Measurements from ENCODE around the gene HSPA1A. TPM values are rescaled to one million over a fixed set of nuclear protein-coding genes. Genes with fewer than 3 reads are reported as not detected.
"Not testable (repeated sequence)": the region's sequence is repeated elsewhere in the genome, so short reads cannot be mapped to it uniquely, and the experiment has no call there.

The HSPA1A gene
- total and polyA plus RNA-seq, 7 experiments from 2014 or later: 6.7 to 125 (median 30.3) TPM

- intact Hi-C loops (cut with micrococcal nuclease): no loop called here
- Histone ChIP-seq H3K4me3 (ENCODE audit: low read length) (no peak overlapping the region), H3K36me3 (ENCODE audit: control insufficient read depth in 2 of 3, insufficient read depth in 3 of 3, low read length in 3 of 3) (peaks cover 3 to 55% (median 5%) of the 10 kb centered on the region in 3 experiments), H3K4me1 (ENCODE audit: control insufficient read depth in 2 of 2, insufficient read depth in 2 of 2, low read length in 2 of 2) (no peaks in the 10 kb centered on the region), H3K27ac (ENCODE audit: low read depth, low read length) (no peak overlapping the region), H3K27me3 (ENCODE audit: control insufficient read depth in 2 of 2, insufficient read depth in 2 of 2, low read length in 2 of 2) (no peaks in the 10 kb centered on the region), H3K9me3 (ENCODE audit: control insufficient read depth in 2 of 3, low read length in 3 of 3) (no peaks in the 10 kb centered on the region)
- Mint-ChIP-seq H3K9me3 (no peaks in the 10 kb centered on the region), H3K4me3 (no peak overlapping the region), H3K27me3 (no peaks in the 10 kb centered on the region), H3K4me1 (peaks cover 0 to 4% (median under 1%) of the 10 kb centered on the region in 7 donors), H3K36me3 (peaks cover 4 to 33% (median 10%) of the 10 kb centered on the region in 5 donors), H3K27ac (no peak overlapping the region)
- POLR2A ChIA-PET: interaction anchor here (1.3 kb wide), 2 partner anchors 11 to 46 kb away, joined by 3 to 4 read pairs; partner anchors contain the start of gene MSH5
- ATAC-seq (no peak), DNase-seq (no peak)
- CTCF ChIA-PET: interaction anchor here (0.6 kb wide), 1 partner anchor 21 kb away, joined by 3 read pairs; the partner anchor contains the start of gene LSM2
Observed at GRCh38 chr6:31785475-31785874, 29.9 kb upstream of the HSPA1A start.

DNA sequence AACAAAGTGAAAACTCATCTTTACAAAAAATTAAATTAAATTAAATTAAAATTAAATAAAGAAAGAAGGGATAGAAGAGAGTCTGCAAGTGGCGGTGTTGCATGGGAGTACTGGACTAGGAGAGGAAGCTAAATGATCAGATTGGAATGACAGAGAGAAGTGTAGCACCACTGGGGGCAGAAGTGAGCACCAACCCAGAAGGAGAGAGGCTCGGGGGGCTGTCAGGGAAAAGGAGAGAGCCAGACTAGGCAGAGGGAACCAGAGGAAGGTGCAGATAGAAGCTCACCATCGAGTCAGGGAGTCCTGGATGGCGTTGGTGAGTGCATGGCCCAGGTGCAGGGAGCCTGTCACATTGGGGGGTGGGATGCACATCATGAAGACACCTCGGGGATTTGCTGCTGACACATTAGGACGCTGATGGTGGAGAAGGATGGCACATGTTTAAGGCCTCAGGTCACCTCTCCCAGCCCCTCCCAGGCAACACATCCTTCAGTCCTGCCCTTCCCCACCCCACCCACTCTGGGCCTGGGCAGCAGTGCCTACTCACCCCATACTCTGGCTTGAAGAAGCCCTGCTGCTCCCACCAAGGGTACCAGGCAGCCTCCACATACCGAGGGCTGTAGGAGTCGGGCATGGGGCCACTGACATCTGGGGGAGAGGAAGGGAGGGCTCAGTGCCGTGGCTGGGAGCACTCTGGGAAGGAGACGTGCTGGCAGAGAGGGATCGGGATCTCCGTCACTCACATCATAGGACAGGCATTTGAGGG is 23.8 kb upstream of the HSPA1A start:
- H3K4me1 ChIP-seq (ENCODE audit: control insufficient read depth in 2 of 2, insufficient read depth in 2 of 2, low read length in 2 of 2): peaks cover 5 to 12% of the 10 kb centered on the region in 2 donors
- POLR2A ChIA-PET: interaction anchor here (0.6 to 1.2 kb wide), 5 partner anchors 7 to 111 kb away, joined by 3 to 5 read pairs (median 4); partner anchors contain the start of genes LSM2 and LY6G5C
- H3K27me3 ChIP-seq (ENCODE audit: control insufficient read depth in 2 of 2, insufficient read depth in 2 of 2, low read length in 2 of 2): no peaks in the 10 kb centered on the region
- Mint-ChIP-seq H3K4me3 (peak overlapping the region in 3 of 10 donors; percentile 2 to 41 (median 38)), H3K27me3 (no peaks in the 10 kb centered on the region), H3K27ac (peak overlapping the region in 4 of 9 donors; percentile 2 to 66 (median 27)), H3K9me3 (no peaks in the 10 kb centered on the region), H3K36me3 (peaks cover 0 to 15% (median 9%) of the 10 kb centered on the region in 5 donors), H3K4me1 (peaks cover 7 to 34% (median 24%) of the 10 kb centered on the region in 7 donors)
- no peaks in the 10 kb centered on the region for H3K9me3 ChIP-seq (ENCODE audit: control insufficient read depth in 2 of 3, low read length in 3 of 3)
- CTCF ChIA-PET: interaction anchor here (1.0 to 2.1 kb wide), 6 partner anchors 14 to 62 kb away, joined by 3 to 7 read pairs (median 5); partner anchors contain the start of genes DDAH2, MSH5 and VWA7
- DNase-seq (peak in 1 of 9 donors; percentile 25), ATAC-seq (no peak)
- intact Hi-C loops (cut with micrococcal nuclease): no loop called here
- peaks cover 0 to 13% (median 0%) of the 10 kb centered on the region in 3 experiments for H3K36me3 ChIP-seq (ENCODE audit: control insufficient read depth in 2 of 3, insufficient read depth in 3 of 3, low read length in 3 of 3)
- no peak overlapping the region for H3K4me3 ChIP-seq (ENCODE audit: low read length)
- no peak overlapping the region for H3K27ac ChIP-seq (ENCODE audit: low read depth, low read length)

DNA sequence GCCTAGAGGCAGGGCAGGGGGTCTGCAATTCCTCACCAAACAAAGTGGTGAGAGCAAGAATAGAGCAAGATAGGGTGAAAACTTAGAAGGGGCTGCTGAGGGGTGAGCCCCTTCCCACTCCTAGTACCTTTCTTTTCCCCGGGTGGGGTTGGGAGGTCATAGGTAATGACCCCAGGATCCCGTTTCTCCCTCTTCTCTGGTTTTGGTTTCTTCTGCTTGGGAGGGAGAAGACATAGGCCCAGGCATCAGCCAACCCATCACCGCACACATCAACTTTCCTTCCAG is 23.3 kb upstream of the HSPA1A start:
- ChIA-PET POLR2A (no interaction called here), CTCF (interaction anchor here (1.1 to 1.2 kb wide), 2 partner anchors 22 to 53 kb away, joined by 3 to 5 read pairs; no protein-coding TSS in a partner anchor)
- no peak for ATAC-seq
- peaks cover 0 to 15% (median 9%) of the 10 kb centered on the region in 5 donors for H3K36me3 Mint-ChIP-seq
- intact Hi-C loops (cut with micrococcal nuclease): no loop called here
- peaks cover 7 to 39% (median 27%) of the 10 kb centered on the region in 7 donors for H3K4me1 Mint-ChIP-seq
- Histone ChIP-seq H3K4me3 (ENCODE audit: low read length) (no peak overlapping the region), H3K9me3 (ENCODE audit: control insufficient read depth in 2 of 3, low read length in 3 of 3) (no peaks in the 10 kb centered on the region), H3K4me1 (ENCODE audit: control insufficient read depth in 2 of 2, insufficient read depth in 2 of 2, low read length in 2 of 2) (peaks cover 10 to 17% of the 10 kb centered on the region in 2 donors), H3K36me3 (ENCODE audit: control insufficient read depth in 2 of 3, insufficient read depth in 3 of 3, low read length in 3 of 3) (peaks cover 0 to 13% (median 0%) of the 10 kb centered on the region in 3 experiments), H3K27me3 (ENCODE audit: control insufficient read depth in 2 of 2, insufficient read depth in 2 of 2, low read length in 2 of 2) (no peaks in the 10 kb centered on the region), H3K27ac (ENCODE audit: low read depth, low read length) (no peak overlapping the region)
- H3K27ac Mint-ChIP-seq: peak overlapping the region in 2 of 9 donors; percentile 12 to 38
- peak overlapping the region in 1 of 10 donors; percentile 38 for H3K4me3 Mint-ChIP-seq
- no peak for DNase-seq
- no peaks in the 10 kb centered on the region for H3K9me3 Mint-ChIP-seq
- H3K27me3 Mint-ChIP-seq: no peaks in the 10 kb centered on the region

- no peak for DNase-seq
- Histone ChIP-seq H3K27ac (ENCODE audit: low read depth, low read length) (no peak overlapping the region), H3K4me3 (ENCODE audit: low read length) (no peak overlapping the region), H3K36me3 (ENCODE audit: control insufficient read depth in 2 of 3, insufficient read depth in 3 of 3, low read length in 3 of 3) (peaks cover 0 to 13% (median 0%) of the 10 kb centered on the region in 3 experiments), H3K4me1 (ENCODE audit: control insufficient read depth in 2 of 2, insufficient read depth in 2 of 2, low read length in 2 of 2) (peaks cover 18 to 24% of the 10 kb centered on the region in 2 donors), H3K27me3 (ENCODE audit: control insufficient read depth in 2 of 2, insufficient read depth in 2 of 2, low read length in 2 of 2) (no peaks in the 10 kb centered on the region), H3K9me3 (ENCODE audit: control insufficient read depth in 2 of 3, low read length in 3 of 3) (no peaks in the 10 kb centered on the region)
- ATAC-seq: no peak
- ChIA-PET CTCF (interaction anchor here (1.1 kb wide), 1 partner anchor 54 kb away, joined by 3 read pairs; no protein-coding TSS in a partner anchor), POLR2A (no interaction called here)
- Mint-ChIP-seq H3K4me3 (no peak overlapping the region), H3K9me3 (no peaks in the 10 kb centered on the region), H3K4me1 (peaks cover 11 to 46% (median 31%) of the 10 kb centered on the region in 7 donors), H3K27me3 (no peaks in the 10 kb centered on the region), H3K36me3 (peaks cover 0 to 15% (median 9%) of the 10 kb centered on the region in 5 donors), H3K27ac (peak overlapping the region in 4 of 9 donors; percentile 14 to 80 (median 40))
- intact Hi-C loops (cut with micrococcal nuclease): no loop called here
Observed at GRCh38 chr6:31792761-31793171, 22.6 kb upstream of the HSPA1A start.

DNA sequence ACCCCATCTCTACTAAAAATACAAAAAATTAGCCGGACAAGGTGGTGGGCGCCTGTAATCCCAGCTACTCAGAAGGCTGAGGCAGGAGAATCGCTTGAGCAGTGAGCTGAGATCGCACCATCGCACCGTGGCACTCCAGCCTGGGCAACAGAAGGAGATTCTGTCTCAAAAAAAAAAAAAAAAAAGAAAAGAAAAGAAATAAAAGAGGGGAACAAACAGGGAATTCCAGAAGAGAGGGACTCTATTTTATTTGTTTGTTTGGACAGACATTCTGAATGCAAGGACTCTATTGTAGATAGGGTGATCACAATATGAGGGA is 21.5 kb upstream of the HSPA1A start:
- H3K27ac Mint-ChIP-seq: peak overlapping the region; percentile 23 to 98 (median 77)

DNA sequence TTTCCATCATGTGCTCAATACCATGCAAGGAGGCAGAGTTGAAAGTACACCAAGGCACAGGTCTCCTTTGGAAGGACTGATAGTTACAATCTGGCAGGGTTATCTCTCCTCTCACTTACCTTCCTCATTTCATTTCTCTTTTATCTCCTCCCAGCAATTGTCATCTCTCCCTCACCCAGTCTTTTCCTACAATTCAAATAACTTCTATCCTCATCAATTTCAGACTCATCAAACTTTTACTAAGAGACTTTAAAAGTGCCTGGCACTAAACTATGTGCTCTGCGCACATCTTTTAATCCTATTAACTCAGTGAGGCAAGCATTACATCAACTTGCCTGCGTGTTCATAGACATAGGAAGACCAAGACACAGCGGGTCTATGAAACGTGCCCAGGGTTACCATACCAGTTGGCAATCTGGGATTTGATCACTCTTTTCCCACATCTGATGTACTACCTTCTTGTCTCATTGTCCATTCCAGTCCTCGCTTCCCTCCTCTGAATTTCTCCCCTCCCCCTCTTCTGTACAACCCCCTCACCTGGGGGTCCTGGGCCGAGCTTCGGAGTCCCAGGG is 21.0 kb upstream of the HSPA1A start:
- ChIA-PET CTCF (interaction anchor here (1.5 to 2.2 kb wide), 2 partner anchors 56 to 65 kb away, joined by 5 to 11 read pairs; no protein-coding TSS in a partner anchor), POLR2A (interaction anchor here (0.6 to 2.3 kb wide), 5 partner anchors 12 to 54 kb away, joined by 4 to 30 read pairs (median 5); partner anchors contain the start of genes HSPA1A, HSPA1L, LSM2 and MSH5)
- H3K9me3 Mint-ChIP-seq: no peaks in the 10 kb centered on the region
- Histone ChIP-seq H3K4me3 (ENCODE audit: low read length) (peak overlapping the region; percentile 76), H3K27ac (ENCODE audit: low read depth, low read length) (peak overlapping the region; percentile 93), H3K27me3 (ENCODE audit: control insufficient read depth in 2 of 2, insufficient read depth in 2 of 2, low read length in 2 of 2) (no peaks in the 10 kb centered on the region), H3K4me1 (ENCODE audit: control insufficient read depth in 2 of 2, insufficient read depth in 2 of 2, low read length in 2 of 2) (peaks cover 24 to 32% of the 10 kb centered on the region in 2 donors), H3K36me3 (ENCODE audit: control insufficient read depth in 2 of 3, insufficient read depth in 3 of 3, low read length in 3 of 3) (peaks cover 0 to 11% (median 0%) of the 10 kb centered on the region in 3 experiments), H3K9me3 (ENCODE audit: control insufficient read depth in 2 of 3, low read length in 3 of 3) (no peaks in the 10 kb centered on the region)
- H3K27me3 Mint-ChIP-seq: no peaks in the 10 kb centered on the region
- peaks cover 0 to 15% (median 9%) of the 10 kb centered on the region in 5 donors for H3K36me3 Mint-ChIP-seq
- DNase-seq (no peak), ATAC-seq (no peak)
- H3K4me3 Mint-ChIP-seq: peak overlapping the region; percentile 70 to 99 (median 89)
- H3K27ac Mint-ChIP-seq: peak overlapping the region; percentile 23 to 98 (median 75)
- intact Hi-C loops (cut with micrococcal nuclease): loop anchor here (2.0 kb wide), 2 partner anchors 20 to 56 kb away; partner anchors contain the start of genes HSPA1A (in 1 of the 2) and HSPA1L (in 1 of the 2)
- H3K4me1 Mint-ChIP-seq: peaks cover 12 to 58% (median 39%) of the 10 kb centered on the region in 7 donors

More for the DNA sequence above, 21.5 kb upstream of the HSPA1A start:
- Mint-ChIP-seq H3K4me1 (peaks cover 12 to 56% (median 38%) of the 10 kb centered on the region in 7 donors), H3K36me3 (peaks cover 0 to 15% (median 9%) of the 10 kb centered on the region in 5 donors), H3K4me3 (peak overlapping the region; percentile 70 to 99 (median 89))
- H3K9me3 ChIP-seq (ENCODE audit: control insufficient read depth in 2 of 3, low read length in 3 of 3); H3K27me3 ChIP-seq (ENCODE audit: control insufficient read depth in 2 of 2, insufficient read depth in 2 of 2, low read length in 2 of 2); DNase-seq; H3K27me3 Mint-ChIP-seq; H3K4me3 ChIP-seq (ENCODE audit: low read length); H3K9me3 Mint-ChIP-seq; POLR2A ChIA-PET; ATAC-seq: not testable (repeated sequence)
- peak overlapping the region; percentile 93 for H3K27ac ChIP-seq (ENCODE audit: low read depth, low read length)
- peaks cover 0 to 13% (median 0%) of the 10 kb centered on the region in 3 experiments for H3K36me3 ChIP-seq (ENCODE audit: control insufficient read depth in 2 of 3, insufficient read depth in 3 of 3, low read length in 3 of 3)
- CTCF ChIA-PET: interaction anchor here (1.5 kb wide), 1 partner anchor 64 kb away, joined by 5 read pairs; no protein-coding TSS in a partner anchor
- intact Hi-C loops (cut with micrococcal nuclease): loop anchor here (2.0 kb wide), 2 partner anchors 21 to 55 kb away; partner anchors contain the start of genes HSPA1A (in 1 of the 2) and HSPA1L (in 1 of the 2)
- peaks cover 24 to 32% of the 10 kb centered on the region in 2 donors for H3K4me1 ChIP-seq (ENCODE audit: control insufficient read depth in 2 of 2, insufficient read depth in 2 of 2, low read length in 2 of 2)
